ENCODE measurements around the gene CDC42SE2. TPM values are rescaled to one million over a fixed set of nuclear protein-coding genes. Genes with fewer than 3 reads are reported as not detected.
A peak's percentile ranks its signal among the peaks of the same experiment; 100 is the strongest.

CDC42SE2 gene
- total and polyA plus RNA-seq, 2 experiments from 2014 or later: 24.2 to 36.2 TPM

- ATAC-seq (peak; percentile 62), DNase-seq (ENCODE audit: low spot score) (peak; percentile 92)
- Mint-ChIP-seq H3K27ac (no peak overlapping the region), H3K9me3 (no peaks in the 10 kb centered on the region), H3K27me3 (ENCODE audit: insufficient read depth, low read depth, poor library complexity) (peaks cover 3% of the 10 kb centered on the region), H3K4me1 (0 out of 3 replicates have a peak, but pooled peaks cover 2% of the 10 kb centered on the region), H3K4me3 (no peak overlapping the region), H3K36me3 (ENCODE audit: low read depth) (no peaks in the 10 kb centered on the region; the same call in 2 of the 3 replicates)
- Histone ChIP-seq H3F3A (replicated peaks; ENCODE audit: low read depth) (no peaks in the 10 kb centered on the region), H3K9me2 (ENCODE audit: insufficient read depth) (no peaks in the 10 kb centered on the region), H3K27me3 (ENCODE audit: insufficient read depth) (no peaks in the 10 kb centered on the region), H2AFZ (no peak overlapping the region), H3K36me3 (ENCODE audit: insufficient read depth) (no peaks in the 10 kb centered on the region), H3K4me2 (no peak overlapping the region), H4K20me1 (replicated peaks; ENCODE audit: insufficient read depth) (no peaks in the 10 kb centered on the region), H3K4me3 (no peak overlapping the region), H3K4me1 (ENCODE audit: insufficient read depth) (no peaks in the 10 kb centered on the region), H3K27ac (ENCODE audit: low read depth) (no peak overlapping the region), H3K79me2 (replicated peaks; ENCODE audit: insufficient read depth) (no peaks in the 10 kb centered on the region)
- TF ChIP-seq, protein P1, sequence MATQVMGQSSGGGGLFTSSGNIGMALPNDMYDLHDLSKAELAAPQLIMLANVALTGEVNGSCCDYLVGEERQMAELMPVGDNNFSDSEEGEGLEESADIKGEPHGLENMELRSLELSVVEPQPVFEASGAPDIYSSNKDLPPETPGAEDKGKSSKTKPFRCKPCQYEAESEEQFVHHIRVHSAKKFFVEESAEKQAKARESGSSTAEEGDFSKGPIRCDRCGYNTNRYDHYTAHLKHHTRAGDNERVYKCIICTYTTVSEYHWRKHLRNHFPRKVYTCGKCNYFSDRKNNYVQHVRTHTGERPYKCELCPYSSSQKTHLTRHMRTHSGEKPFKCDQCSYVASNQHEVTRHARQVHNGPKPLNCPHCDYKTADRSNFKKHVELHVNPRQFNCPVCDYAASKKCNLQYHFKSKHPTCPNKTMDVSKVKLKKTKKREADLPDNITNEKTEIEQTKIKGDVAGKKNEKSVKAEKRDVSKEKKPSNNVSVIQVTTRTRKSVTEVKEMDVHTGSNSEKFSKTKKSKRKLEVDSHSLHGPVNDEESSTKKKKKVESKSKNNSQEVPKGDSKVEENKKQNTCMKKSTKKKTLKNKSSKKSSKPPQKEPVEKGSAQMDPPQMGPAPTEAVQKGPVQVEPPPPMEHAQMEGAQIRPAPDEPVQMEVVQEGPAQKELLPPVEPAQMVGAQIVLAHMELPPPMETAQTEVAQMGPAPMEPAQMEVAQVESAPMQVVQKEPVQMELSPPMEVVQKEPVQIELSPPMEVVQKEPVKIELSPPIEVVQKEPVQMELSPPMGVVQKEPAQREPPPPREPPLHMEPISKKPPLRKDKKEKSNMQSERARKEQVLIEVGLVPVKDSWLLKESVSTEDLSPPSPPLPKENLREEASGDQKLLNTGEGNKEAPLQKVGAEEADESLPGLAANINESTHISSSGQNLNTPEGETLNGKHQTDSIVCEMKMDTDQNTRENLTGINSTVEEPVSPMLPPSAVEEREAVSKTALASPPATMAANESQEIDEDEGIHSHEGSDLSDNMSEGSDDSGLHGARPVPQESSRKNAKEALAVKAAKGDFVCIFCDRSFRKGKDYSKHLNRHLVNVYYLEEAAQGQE (IDR thresholded peaks at IDR 0.05; ENCODE audit: unreplicated experiment): no peak
- TF ChIP-seq CTCF (conservative IDR thresholded peaks at IDR 0.05; ENCODE audit: low read depth in 2 of 2): peak; percentile 82 to 89
Measured at GRCh38 chr5:131417240-131417869, 153.5 kb downstream of the CDC42SE2 start.

DNA sequence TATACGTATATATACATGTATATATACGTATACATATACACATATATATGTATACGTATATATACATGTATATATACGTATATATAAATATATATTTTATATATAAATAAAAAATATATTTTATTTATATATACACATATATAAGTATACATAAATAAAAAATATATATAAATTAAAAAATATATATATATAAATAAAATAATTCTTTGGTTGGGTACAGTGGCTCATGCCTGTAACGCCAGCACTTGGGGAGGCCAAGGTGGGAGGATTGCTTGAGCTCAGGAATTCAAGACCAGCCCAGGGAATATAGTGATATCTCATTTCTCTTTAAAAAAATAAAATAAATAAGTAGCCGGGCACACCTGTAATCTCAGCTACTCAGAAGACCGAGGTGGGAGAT lies 155.0 kb downstream of the CDC42SE2 start:
- H3K4me2 ChIP-seq: no peak overlapping the region
- H4K20me1 ChIP-seq (replicated peaks; ENCODE audit: insufficient read depth): no peaks in the 10 kb centered on the region
- no peaks in the 10 kb centered on the region for H3K36me3 ChIP-seq (ENCODE audit: insufficient read depth)
- no peaks in the 10 kb centered on the region for H3K4me1 ChIP-seq (ENCODE audit: insufficient read depth)
- H3K36me3 Mint-ChIP-seq (ENCODE audit: low read depth): no peaks in the 10 kb centered on the region
- H3K27ac ChIP-seq (ENCODE audit: low read depth): no peak overlapping the region
- H3K27me3 Mint-ChIP-seq (ENCODE audit: insufficient read depth, low read depth, poor library complexity): peaks cover 3% of the 10 kb centered on the region
- H3K27me3 ChIP-seq (ENCODE audit: insufficient read depth): no peaks in the 10 kb centered on the region
- H3K9me2 ChIP-seq (ENCODE audit: insufficient read depth): no peaks in the 10 kb centered on the region
- 0 out of 3 replicates have a peak, but pooled peaks cover 2% of the 10 kb centered on the region for H3K4me1 Mint-ChIP-seq
- no peak for DNase-seq (ENCODE audit: low spot score)
- no peak overlapping the region for H3K4me3 Mint-ChIP-seq
- H3K9me3 Mint-ChIP-seq: no peaks in the 10 kb centered on the region
- ATAC-seq: no peak
- no peaks in the 10 kb centered on the region for H3K79me2 ChIP-seq (replicated peaks; ENCODE audit: insufficient read depth)
- no peaks in the 10 kb centered on the region for H3F3A ChIP-seq (replicated peaks; ENCODE audit: low read depth)
- no peak overlapping the region for H2AFZ ChIP-seq
- no peak overlapping the region for H3K4me3 ChIP-seq
- no peak overlapping the region for H3K27ac Mint-ChIP-seq
- TF ChIP-seq POLR2AphosphoS5 (IDR thresholded peaks at IDR 0.05; ENCODE audit: low read depth) (no peak), ZNF114 (CRISPR knock-in tag; IDR thresholded peaks at IDR 0.05) (no peak), STAT1 (IDR thresholded peaks at IDR 0.05; ENCODE audit: unreplicated experiment) (no peak), EZH2phosphoT487 (IDR thresholded peaks at IDR 0.05; ENCODE audit: unreplicated experiment) (no peak)
- TF ChIP-seq, protein P2, sequence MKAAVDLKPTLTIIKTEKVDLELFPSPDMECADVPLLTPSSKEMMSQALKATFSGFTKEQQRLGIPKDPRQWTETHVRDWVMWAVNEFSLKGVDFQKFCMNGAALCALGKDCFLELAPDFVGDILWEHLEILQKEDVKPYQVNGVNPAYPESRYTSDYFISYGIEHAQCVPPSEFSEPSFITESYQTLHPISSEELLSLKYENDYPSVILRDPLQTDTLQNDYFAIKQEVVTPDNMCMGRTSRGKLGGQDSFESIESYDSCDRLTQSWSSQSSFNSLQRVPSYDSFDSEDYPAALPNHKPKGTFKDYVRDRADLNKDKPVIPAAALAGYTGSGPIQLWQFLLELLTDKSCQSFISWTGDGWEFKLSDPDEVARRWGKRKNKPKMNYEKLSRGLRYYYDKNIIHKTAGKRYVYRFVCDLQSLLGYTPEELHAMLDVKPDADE (IDR thresholded peaks at IDR 0.05): no peak
- TF ChIP-seq, protein P1 (IDR thresholded peaks at IDR 0.05; ENCODE audit: unreplicated experiment): no peak
